Osteoblast (primary cell): ENCODE results near the gene BRME1. TPM values are rescaled to one million over a fixed set of nuclear protein-coding genes. Genes with fewer than 3 reads are reported as not detected.

Source experiments
- DNase-seq: peaks from one replicate; pipeline ENCODE4 v3.0.0; 2011; ENCODE audit warnings: low spot score, mixed read lengths; ENCODE audit not compliant: insufficient read length; ENCODE audit errors: missing footprints
- H2AFZ ChIP-seq: 2 replicates; pipeline ENCODE4 v1.6.0; 2011; ENCODE audit warnings: mild to moderate bottlenecking, low read length
- H3K27ac ChIP-seq: 2 replicates; pipeline ENCODE4 v1.5.1; 2011; ENCODE audit warnings: mild to moderate bottlenecking, low read depth, low read length, moderate library complexity
- H3K27me3 ChIP-seq: 2 replicates; pipeline ENCODE4 v1.6.0; 2012; ENCODE audit warnings: mild to moderate bottlenecking, control low read depth, inconsistent platforms, low read length, moderate library complexity; ENCODE audit not compliant: insufficient read depth
- H3K36me3 ChIP-seq: 2 replicates; pipeline ENCODE4 v1.5.1; 2011; ENCODE audit warnings: mild to moderate bottlenecking, low read length, control low read depth, moderate library complexity; ENCODE audit not compliant: insufficient read depth
- H3K4me1 ChIP-seq: 2 replicates; pipeline ENCODE4 v1.5.1; 2011; ENCODE audit warnings: mild to moderate bottlenecking, low read length, control low read depth, moderate library complexity; ENCODE audit not compliant: insufficient read depth
- H3K4me2 ChIP-seq: 2 replicates; pipeline ENCODE4 v1.6.0; 2011; ENCODE audit warnings: mild to moderate bottlenecking, low read length; ENCODE audit not compliant: insufficient read depth
- H3K4me3 ChIP-seq: fragments of 200-600 bp; sonication (generic); 3 replicates; pipeline ENCODE4 v1.5.1; 2012; ENCODE audit warnings: mild to moderate bottlenecking, low read length, inconsistent platforms; ENCODE audit not compliant: insufficient read depth
- H3K79me2 ChIP-seq: 2 replicates; pipeline ENCODE4 v1.6.0; 2012; ENCODE audit warnings: mild to moderate bottlenecking, low read length, control low read depth, inconsistent platforms; ENCODE audit not compliant: insufficient read depth
- H3K9me3 ChIP-seq: 2 replicates; pipeline ENCODE4 v1.5.1; 2011; ENCODE audit warnings: low read depth, low read length, control low read depth
- H4K20me1 ChIP-seq: 2 replicates; pipeline ENCODE4 v1.6.0; 2012; ENCODE audit warnings: mild to moderate bottlenecking, low read length, control low read depth; ENCODE audit not compliant: insufficient read depth
- CTCF ChIP-seq: IDR thresholded peaks from 2 replicates; pipeline ENCODE4 v1.5.1; 2011; ENCODE audit warnings: mild to moderate bottlenecking, low read depth, low read length, moderate library complexity; ENCODE audit errors: extremely low read depth
- total RNA-seq: library from RNA; depleted of rRNA; stranded (reverse); fragments of >200 nt; gene quantifications from 2 replicates; pipeline ENCODE4 v1.2.3, GENCODE V29; 2012

BRME1 gene
- total RNA-seq, 1 donor: 0.72 TPM

- H3K4me2 ChIP-seq: no peak overlapping the region
- H3K4me3 ChIP-seq: no peak overlapping the region
- H2AFZ ChIP-seq: no peak overlapping the region
- peak overlapping the region; percentile 89 for H3K27ac ChIP-seq
- H4K20me1 ChIP-seq: peaks cover 24% of the 10 kb centered on the region
- no peak for TF ChIP-seq CTCF
- DNase-seq: peak; percentile 71
- no peaks in the 10 kb centered on the region for H3K27me3 ChIP-seq
- peaks cover 10% of the 10 kb centered on the region for H3K36me3 ChIP-seq
- H3K79me2 ChIP-seq: peaks cover 39% of the 10 kb centered on the region
- H3K4me1 ChIP-seq: peaks cover 44% of the 10 kb centered on the region
- no peaks in the 10 kb centered on the region for H3K9me3 ChIP-seq
Measured at GRCh38 chr19:13844130-13844631, 61.7 kb downstream of the BRME1 start.

- H3K36me3 ChIP-seq: peaks cover 14% of the 10 kb centered on the region
- H3K4me2 ChIP-seq: peak overlapping the region; percentile 84
- DNase-seq: peak; percentile 93
- H3K27ac ChIP-seq: peak overlapping the region; percentile 89
- peaks cover 29% of the 10 kb centered on the region for H4K20me1 ChIP-seq
- H3K79me2 ChIP-seq: peaks cover 48% of the 10 kb centered on the region
- no peaks in the 10 kb centered on the region for H3K9me3 ChIP-seq
- peaks cover 52% of the 10 kb centered on the region for H3K4me1 ChIP-seq
- no peak for TF ChIP-seq CTCF
- H2AFZ ChIP-seq: no peak overlapping the region
- H3K4me3 ChIP-seq: peak overlapping the region; percentile 99
- H3K27me3 ChIP-seq: no peaks in the 10 kb centered on the region
Measured at GRCh38 chr19:13843104-13843921, 62.6 kb downstream of the BRME1 start.

GRCh38 chr19:13842291-13843103 lies 63.4 kb downstream of the BRME1 start:
- DNase-seq: peak; percentile 98
- Histone ChIP-seq H3K4me3 (peak overlapping the region; percentile 99), H3K4me1 (peaks cover 48% of the 10 kb centered on the region), H2AFZ (no peak overlapping the region), H3K27ac (peak overlapping the region; percentile 95), H4K20me1 (peaks cover 33% of the 10 kb centered on the region), H3K4me2 (peak overlapping the region; percentile 98), H3K79me2 (peaks cover 54% of the 10 kb centered on the region), H3K9me3 (no peaks in the 10 kb centered on the region), H3K36me3 (peaks cover 18% of the 10 kb centered on the region), H3K27me3 (no peaks in the 10 kb centered on the region)
- no peak for TF ChIP-seq CTCF

DNA sequence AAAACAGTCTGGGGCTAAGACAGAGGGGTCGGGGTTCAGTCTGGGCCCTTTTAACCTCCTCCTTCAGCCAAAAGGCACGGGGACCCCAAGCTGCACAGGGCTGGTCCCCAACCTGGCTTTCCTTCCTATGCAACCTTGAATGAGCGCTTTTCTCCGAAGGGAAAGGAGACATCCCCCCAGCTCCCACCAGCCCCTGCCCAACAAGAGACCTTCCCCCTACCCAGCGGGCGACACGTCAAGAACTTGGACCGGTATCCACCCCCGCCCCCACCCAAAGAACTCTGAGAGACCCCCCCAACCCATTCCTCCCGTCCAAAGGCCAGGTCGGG lies 64.0 kb downstream of the BRME1 start:
- Histone ChIP-seq H3K4me2 (peak overlapping the region; percentile 98), H3K36me3 (peaks cover 21% of the 10 kb centered on the region), H3K27ac (peak overlapping the region; percentile 95), H3K27me3 (no peaks in the 10 kb centered on the region), H3K4me1 (peaks cover 48% of the 10 kb centered on the region), H2AFZ (no peak overlapping the region), H3K79me2 (peaks cover 60% of the 10 kb centered on the region), H3K4me3 (peak overlapping the region; percentile 99), H4K20me1 (peaks cover 39% of the 10 kb centered on the region), H3K9me3 (no peaks in the 10 kb centered on the region)
- TF ChIP-seq CTCF: no peak
- no peak for DNase-seq
